ENCODE measurements around the gene LRRFIP1. TPM values are rescaled to one million over a fixed set of nuclear protein-coding genes. Genes with fewer than 3 reads are reported as not detected.

LRRFIP1 gene
- polyA plus RNA-seq, 1 donor from 2014 or later, result 96.3 TPM

DNA sequence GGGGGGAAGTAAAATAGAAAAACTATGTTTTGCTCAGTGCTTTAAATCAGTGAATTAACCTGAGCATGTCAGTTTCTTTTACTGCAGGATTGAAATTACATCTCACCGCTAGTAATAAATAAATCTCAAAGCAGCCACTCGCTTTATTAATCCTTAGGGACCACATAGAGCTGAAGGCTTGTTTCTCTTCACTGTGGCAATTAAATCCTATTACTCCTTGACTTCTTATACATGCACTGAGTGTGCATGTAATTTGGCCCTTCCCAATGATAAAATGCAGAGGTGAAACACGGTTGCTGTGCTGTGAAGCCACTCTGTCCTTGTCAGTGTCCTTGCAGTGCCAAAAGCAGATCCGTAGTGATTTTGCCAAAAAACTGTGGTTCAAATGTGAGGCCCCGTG, 94.1 kb downstream of the LRRFIP1 start:
- Histone ChIP-seq H3K9me2 (ENCODE audit: insufficient read depth, low read length) (no peaks in the 10 kb centered on the region), H3K4me3 (ENCODE audit: low read length) (no peak overlapping the region), H3K4me2 (ENCODE audit: low read length) (no peak overlapping the region), H3K9ac (ENCODE audit: low read length) (no peak overlapping the region), H3F3A (ENCODE audit: insufficient read depth, low read length, poor library complexity, severe bottlenecking) (no peaks in the 10 kb centered on the region), H4K20me1 (ENCODE audit: insufficient read depth) (no peaks in the 10 kb centered on the region), H3K27me3 (ENCODE audit: insufficient read depth, low read depth, low read length) (no peaks in the 10 kb centered on the region), H3K36me3 (ENCODE audit: insufficient read depth, low read length) (no peaks in the 10 kb centered on the region), H3K27ac (ENCODE audit: low read length) (no peak overlapping the region), H2AFZ (ENCODE audit: low read depth, low read length) (no peak overlapping the region), H3K79me2 (replicated peaks; ENCODE audit: insufficient read depth, low read length) (no peaks in the 10 kb centered on the region), H3K9me3 (ENCODE audit: low read length) (no peaks in the 10 kb centered on the region)
- TF ChIP-seq MXI1 (conservative IDR thresholded peaks at IDR 0.05; ENCODE audit: poor library complexity, severe bottlenecking) (no peak), TAF1 (IDR thresholded peaks at IDR 0.05; ENCODE audit: low read depth) (no peak), RAD21 (conservative IDR thresholded peaks at IDR 0.05) (no peak)

DNA sequence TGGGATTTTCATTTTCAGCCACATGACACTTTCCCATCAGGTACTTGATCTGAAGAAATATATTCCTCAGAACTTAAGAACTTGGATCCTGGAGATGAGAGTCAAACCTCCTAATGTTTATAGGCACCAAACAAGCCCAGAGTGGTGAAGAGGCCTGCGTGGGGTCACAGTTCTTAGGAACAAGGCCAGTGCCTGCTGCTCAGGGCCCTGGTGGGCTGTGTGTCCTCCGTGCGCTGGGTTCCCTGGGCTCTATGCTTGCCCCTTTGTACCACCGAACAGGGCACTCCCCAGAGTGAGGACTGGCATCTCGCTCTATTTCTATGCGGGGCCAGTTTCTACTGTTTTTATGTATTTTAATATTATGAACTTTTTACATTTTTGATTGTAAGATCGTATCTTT, 95.2 kb downstream of the LRRFIP1 start:
- no peaks in the 10 kb centered on the region for H3F3A ChIP-seq (ENCODE audit: insufficient read depth, low read length, poor library complexity, severe bottlenecking)
- no peaks in the 10 kb centered on the region for H3K9me3 ChIP-seq (ENCODE audit: low read length)
- TF ChIP-seq, protein P1, sequence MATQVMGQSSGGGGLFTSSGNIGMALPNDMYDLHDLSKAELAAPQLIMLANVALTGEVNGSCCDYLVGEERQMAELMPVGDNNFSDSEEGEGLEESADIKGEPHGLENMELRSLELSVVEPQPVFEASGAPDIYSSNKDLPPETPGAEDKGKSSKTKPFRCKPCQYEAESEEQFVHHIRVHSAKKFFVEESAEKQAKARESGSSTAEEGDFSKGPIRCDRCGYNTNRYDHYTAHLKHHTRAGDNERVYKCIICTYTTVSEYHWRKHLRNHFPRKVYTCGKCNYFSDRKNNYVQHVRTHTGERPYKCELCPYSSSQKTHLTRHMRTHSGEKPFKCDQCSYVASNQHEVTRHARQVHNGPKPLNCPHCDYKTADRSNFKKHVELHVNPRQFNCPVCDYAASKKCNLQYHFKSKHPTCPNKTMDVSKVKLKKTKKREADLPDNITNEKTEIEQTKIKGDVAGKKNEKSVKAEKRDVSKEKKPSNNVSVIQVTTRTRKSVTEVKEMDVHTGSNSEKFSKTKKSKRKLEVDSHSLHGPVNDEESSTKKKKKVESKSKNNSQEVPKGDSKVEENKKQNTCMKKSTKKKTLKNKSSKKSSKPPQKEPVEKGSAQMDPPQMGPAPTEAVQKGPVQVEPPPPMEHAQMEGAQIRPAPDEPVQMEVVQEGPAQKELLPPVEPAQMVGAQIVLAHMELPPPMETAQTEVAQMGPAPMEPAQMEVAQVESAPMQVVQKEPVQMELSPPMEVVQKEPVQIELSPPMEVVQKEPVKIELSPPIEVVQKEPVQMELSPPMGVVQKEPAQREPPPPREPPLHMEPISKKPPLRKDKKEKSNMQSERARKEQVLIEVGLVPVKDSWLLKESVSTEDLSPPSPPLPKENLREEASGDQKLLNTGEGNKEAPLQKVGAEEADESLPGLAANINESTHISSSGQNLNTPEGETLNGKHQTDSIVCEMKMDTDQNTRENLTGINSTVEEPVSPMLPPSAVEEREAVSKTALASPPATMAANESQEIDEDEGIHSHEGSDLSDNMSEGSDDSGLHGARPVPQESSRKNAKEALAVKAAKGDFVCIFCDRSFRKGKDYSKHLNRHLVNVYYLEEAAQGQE (IDR thresholded peaks at IDR 0.05; ENCODE audit: borderline replicate concordance), result no peak
- TF ChIP-seq TAF1 (IDR thresholded peaks at IDR 0.05; ENCODE audit: low read depth) (no peak), EP300 (conservative IDR thresholded peaks at IDR 0.05; ENCODE audit: poor library complexity, severe bottlenecking) (no peak), POLR2AphosphoS5 (IDR thresholded peaks at IDR 0.05) (no peak), SMC3 (conservative IDR thresholded peaks at IDR 0.05; ENCODE audit: poor library complexity) (no peak), EZH2 (IDR thresholded peaks at IDR 0.05; ENCODE audit: borderline replicate concordance, insufficient read depth, low read length, poor library complexity, severe bottlenecking) (no peak), MXI1 (conservative IDR thresholded peaks at IDR 0.05; ENCODE audit: poor library complexity, severe bottlenecking) (no peak), RAD21 (conservative IDR thresholded peaks at IDR 0.05) (no peak)
- TF ChIP-seq, protein P2, sequence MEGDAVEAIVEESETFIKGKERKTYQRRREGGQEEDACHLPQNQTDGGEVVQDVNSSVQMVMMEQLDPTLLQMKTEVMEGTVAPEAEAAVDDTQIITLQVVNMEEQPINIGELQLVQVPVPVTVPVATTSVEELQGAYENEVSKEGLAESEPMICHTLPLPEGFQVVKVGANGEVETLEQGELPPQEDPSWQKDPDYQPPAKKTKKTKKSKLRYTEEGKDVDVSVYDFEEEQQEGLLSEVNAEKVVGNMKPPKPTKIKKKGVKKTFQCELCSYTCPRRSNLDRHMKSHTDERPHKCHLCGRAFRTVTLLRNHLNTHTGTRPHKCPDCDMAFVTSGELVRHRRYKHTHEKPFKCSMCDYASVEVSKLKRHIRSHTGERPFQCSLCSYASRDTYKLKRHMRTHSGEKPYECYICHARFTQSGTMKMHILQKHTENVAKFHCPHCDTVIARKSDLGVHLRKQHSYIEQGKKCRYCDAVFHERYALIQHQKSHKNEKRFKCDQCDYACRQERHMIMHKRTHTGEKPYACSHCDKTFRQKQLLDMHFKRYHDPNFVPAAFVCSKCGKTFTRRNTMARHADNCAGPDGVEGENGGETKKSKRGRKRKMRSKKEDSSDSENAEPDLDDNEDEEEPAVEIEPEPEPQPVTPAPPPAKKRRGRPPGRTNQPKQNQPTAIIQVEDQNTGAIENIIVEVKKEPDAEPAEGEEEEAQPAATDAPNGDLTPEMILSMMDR (IDR thresholded peaks at IDR 0.05; ENCODE audit: poor library complexity, severe bottlenecking), result no peak
- H3K9ac ChIP-seq (ENCODE audit: low read length), result no peak overlapping the region
- H3K36me3 ChIP-seq (ENCODE audit: insufficient read depth, low read length), result no peaks in the 10 kb centered on the region
- H3K9me2 ChIP-seq (ENCODE audit: insufficient read depth, low read length), result no peaks in the 10 kb centered on the region
- no peaks in the 10 kb centered on the region for H3K79me2 ChIP-seq (replicated peaks; ENCODE audit: insufficient read depth, low read length)
- no peak overlapping the region for H3K4me3 ChIP-seq (ENCODE audit: low read length)
- no peaks in the 10 kb centered on the region for H3K27me3 ChIP-seq (ENCODE audit: insufficient read depth, low read depth, low read length)
- no peaks in the 10 kb centered on the region for H4K20me1 ChIP-seq (ENCODE audit: insufficient read depth)
- no peak overlapping the region for H3K27ac ChIP-seq (ENCODE audit: low read length)
- no peak overlapping the region for H3K4me2 ChIP-seq (ENCODE audit: low read length)
- H2AFZ ChIP-seq (ENCODE audit: low read depth, low read length), result no peak overlapping the region

DNA sequence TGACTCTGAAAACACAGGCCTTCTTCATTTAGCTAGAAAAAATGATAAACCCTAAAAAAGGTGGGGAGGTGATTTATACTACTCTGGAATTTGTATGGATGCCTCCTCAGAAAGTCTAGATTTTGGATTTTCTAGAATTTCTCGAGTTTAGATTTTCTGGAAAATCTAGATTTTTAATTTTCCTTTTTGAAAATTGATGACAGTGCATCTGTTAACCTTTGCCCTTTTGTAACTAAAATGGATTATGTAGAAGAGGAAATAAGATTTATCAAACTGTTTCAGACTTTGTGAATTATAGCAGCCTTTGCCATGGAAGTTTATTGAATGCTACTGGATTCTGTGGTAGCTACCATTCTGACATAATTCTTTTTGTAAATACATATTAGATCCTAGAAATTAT, 95.6 kb downstream of the LRRFIP1 start:
- TF ChIP-seq, protein P2 (IDR thresholded peaks at IDR 0.05; ENCODE audit: poor library complexity, severe bottlenecking), result no peak
- TF ChIP-seq POLR2AphosphoS5 (IDR thresholded peaks at IDR 0.05) (no peak), RAD21 (conservative IDR thresholded peaks at IDR 0.05) (no peak), EP300 (conservative IDR thresholded peaks at IDR 0.05; ENCODE audit: poor library complexity, severe bottlenecking) (no peak)
- TF ChIP-seq, protein P1 (IDR thresholded peaks at IDR 0.05; ENCODE audit: borderline replicate concordance), result no peak
- H3K27ac ChIP-seq (ENCODE audit: low read length), result no peak overlapping the region
- H3K9ac ChIP-seq (ENCODE audit: low read length), result no peak overlapping the region
- H4K20me1 ChIP-seq (ENCODE audit: insufficient read depth), result no peaks in the 10 kb centered on the region
- H3K9me3 ChIP-seq (ENCODE audit: low read length), result no peaks in the 10 kb centered on the region
- no peaks in the 10 kb centered on the region for H3F3A ChIP-seq (ENCODE audit: insufficient read depth, low read length, poor library complexity, severe bottlenecking)
- H2AFZ ChIP-seq (ENCODE audit: low read depth, low read length), result no peak overlapping the region
- H3K4me3 ChIP-seq (ENCODE audit: low read length), result no peak overlapping the region
- H3K9me2 ChIP-seq (ENCODE audit: insufficient read depth, low read length), result no peaks in the 10 kb centered on the region
- H3K79me2 ChIP-seq (replicated peaks; ENCODE audit: insufficient read depth, low read length), result no peaks in the 10 kb centered on the region
- H3K27me3 ChIP-seq (ENCODE audit: insufficient read depth, low read depth, low read length), result no peaks in the 10 kb centered on the region
- H3K4me2 ChIP-seq (ENCODE audit: low read length), result no peak overlapping the region
- H3K36me3 ChIP-seq (ENCODE audit: insufficient read depth, low read length), result no peaks in the 10 kb centered on the region
